HG02970 (cell line): ENCODE measurements around the gene SMARCA4.
"Not testable (repeated sequence)": the region's sequence is repeated elsewhere in the genome, so short reads cannot be mapped to it uniquely, and the experiment has no call there.

Experiments
- ATAC-seq: cut with Tn5 transposase; IDR thresholded peaks from one replicate; pipeline ENCODE4 v1.9.1; 2021; ENCODE audit warnings: mild to moderate bottlenecking, moderate library complexity, moderate number of reproducible peaks; ENCODE audit not compliant: unreplicated experiment, low FRiP score

The SMARCA4 gene

DNA sequence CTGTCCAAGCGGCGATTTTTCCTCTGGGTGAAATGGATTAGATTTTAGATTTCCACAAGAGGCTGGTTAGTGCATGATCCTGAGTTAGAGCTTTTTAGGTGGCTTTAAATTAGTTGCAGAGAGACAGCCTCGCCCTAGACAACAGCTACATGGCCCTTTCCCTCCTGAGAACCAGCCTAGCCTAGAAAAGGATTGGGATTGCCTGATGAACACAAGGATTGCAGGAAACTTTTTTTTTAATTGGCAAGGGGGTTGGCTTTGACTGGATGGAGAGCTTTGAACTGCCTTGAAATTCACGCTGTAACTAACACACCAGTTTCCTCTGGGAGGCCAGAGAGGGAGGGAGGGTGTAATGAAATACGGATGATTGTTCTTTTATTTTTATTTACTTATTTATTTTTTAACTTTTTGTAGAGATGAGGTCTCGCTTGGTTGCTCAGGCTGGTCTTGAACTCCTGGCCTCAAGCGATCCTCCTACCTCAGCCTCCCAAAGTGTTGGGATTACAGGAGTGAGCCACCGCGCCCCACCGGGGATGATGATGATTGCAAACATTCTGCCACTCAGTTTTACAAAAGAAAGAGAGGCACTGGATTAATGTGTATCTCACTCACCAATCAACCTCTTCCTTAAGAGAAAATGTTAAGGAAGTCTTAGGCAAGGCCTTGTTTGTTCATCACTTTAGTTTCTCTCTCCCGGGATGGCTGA, 130.3 kb downstream of the SMARCA4 start:
- ATAC-seq: no peak

DNA sequence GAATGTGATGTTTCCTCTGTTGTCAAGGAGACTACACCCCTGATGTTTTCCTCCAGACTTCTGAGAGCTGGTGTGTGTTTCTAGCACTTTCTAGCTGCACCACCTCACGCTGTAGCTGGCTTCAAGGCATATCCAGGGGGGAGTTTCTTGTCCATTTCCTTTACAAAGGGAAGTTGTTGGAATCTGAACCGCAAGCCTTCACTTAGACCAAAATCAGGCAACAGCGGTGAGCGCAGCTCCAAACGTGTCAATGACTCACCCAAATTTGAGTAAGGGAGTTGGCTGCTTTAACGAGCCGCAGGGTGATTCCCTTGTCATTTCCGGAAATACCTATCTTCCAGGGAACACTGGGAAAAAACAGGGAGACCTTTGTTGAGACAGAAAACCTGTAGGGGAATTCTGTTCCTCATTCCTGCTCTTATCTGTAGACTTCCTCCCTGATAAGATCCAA, 130.9 kb downstream of the SMARCA4 start:
- no peak for ATAC-seq

DNA sequence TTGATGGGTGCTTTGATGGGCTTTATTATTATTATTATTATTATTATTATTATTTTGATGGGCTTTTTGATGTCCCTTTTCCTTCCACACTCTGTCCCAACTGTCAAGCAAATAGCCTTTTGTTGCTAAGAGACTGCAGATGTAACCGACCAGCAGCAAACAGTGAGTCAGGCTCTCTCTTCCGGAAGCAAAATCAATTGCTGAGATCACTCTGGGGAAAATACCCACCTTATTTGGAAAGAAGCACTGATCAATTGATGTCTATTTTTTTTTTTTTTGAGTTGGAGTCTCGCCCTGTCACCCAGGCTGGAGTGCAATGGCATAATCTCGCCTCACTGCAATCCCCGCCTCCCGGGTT, 131.3 kb downstream of the SMARCA4 start:
- ATAC-seq: no peak

GRCh38 chr19:11093689-11094238, 132.9 kb downstream of the SMARCA4 start:
- no peak for ATAC-seq

GRCh38 chr19:11094520-11094894, 133.7 kb downstream of the SMARCA4 start:
- ATAC-seq: no peak

- peak; percentile 48 for ATAC-seq
Observed at GRCh38 chr19:11096210-11096841, 135.5 kb downstream of the SMARCA4 start.

- ATAC-seq: not testable (repeated sequence)
Observed at GRCh38 chr19:11097367-11097766, 136.5 kb downstream of the SMARCA4 start.

- ATAC-seq: no peak
Observed at GRCh38 chr19:11098327-11098726, 137.5 kb downstream of the SMARCA4 start.

GRCh38 chr19:11098861-11099260, 138.0 kb downstream of the SMARCA4 start:
- no peak for ATAC-seq

DNA sequence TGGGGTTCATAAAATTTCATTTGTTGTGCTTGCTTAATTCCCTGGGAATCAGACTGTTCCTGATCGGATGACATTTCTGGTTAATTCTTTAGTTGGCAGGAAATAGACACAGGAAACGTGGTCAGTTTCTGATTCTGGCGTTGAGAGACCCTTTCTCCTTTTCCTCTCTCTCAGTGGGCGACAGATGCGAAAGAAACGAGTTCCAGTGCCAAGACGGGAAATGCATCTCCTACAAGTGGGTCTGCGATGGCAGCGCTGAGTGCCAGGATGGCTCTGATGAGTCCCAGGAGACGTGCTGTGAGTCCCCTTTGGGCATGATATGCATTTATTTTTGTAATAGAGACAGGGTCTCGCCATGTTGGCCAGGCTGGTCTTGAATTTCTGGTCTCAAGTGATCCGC, 139.2 kb downstream of the SMARCA4 start:
- ATAC-seq: no peak

GRCh38 chr19:11101057-11101456, 140.2 kb downstream of the SMARCA4 start:
- no peak for ATAC-seq

GRCh38 chr19:11102944-11103343, 142.1 kb downstream of the SMARCA4 start:
- ATAC-seq: no peak

GRCh38 chr19:11103667-11104066, 142.8 kb downstream of the SMARCA4 start:
- not testable (repeated sequence) for ATAC-seq

DNA sequence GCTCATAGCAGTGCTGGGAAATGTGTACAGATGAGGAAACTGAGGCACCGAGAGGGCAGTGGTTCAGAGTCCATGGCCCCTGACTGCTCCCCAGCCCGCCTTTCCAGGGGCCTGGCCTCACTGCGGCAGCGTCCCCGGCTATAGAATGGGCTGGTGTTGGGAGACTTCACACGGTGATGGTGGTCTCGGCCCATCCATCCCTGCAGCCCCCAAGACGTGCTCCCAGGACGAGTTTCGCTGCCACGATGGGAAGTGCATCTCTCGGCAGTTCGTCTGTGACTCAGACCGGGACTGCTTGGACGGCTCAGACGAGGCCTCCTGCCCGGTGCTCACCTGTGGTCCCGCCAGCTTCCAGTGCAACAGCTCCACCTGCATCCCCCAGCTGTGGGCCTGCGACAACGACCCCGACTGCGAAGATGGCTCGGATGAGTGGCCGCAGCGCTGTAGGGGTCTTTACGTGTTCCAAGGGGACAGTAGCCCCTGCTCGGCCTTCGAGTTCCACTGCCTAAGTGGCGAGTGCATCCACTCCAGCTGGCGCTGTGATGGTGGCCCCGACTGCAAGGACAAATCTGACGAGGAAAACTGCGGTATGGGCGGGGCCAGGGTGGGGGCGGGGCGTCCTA, 144.3 kb downstream of the SMARCA4 start:
- ATAC-seq: no peak

GRCh38 chr19:11106477-11106876, 145.6 kb downstream of the SMARCA4 start:
- ATAC-seq: no peak

DNA sequence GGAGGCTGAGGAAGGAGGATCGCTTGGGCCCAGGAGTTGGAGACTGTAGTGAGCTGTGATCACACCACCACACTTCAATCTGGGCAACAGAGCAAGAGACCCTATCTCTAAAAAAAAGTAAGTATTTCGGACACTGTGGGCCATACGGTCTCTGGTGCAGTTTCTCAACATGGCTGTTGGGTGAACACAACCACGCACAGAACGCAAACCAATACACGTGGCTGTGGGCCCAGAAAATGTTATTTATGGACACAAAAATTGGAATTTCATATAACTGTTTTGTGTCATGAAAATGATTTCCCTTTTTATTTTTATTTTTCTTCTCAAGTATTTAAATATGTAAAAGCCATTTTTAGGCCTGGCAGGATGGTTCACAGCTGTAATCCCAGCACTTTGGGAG, 147.9 kb downstream of the SMARCA4 start:
- no peak for ATAC-seq

- ATAC-seq: no peak
Observed at GRCh38 chr19:11111117-11111770, 150.4 kb downstream of the SMARCA4 start.

- ATAC-seq: no peak
Observed at GRCh38 chr19:11111771-11112144, 150.9 kb downstream of the SMARCA4 start.
